IPS-15b (cell line): ENCODE results near the gene CDK12.
"Not testable (repeated sequence)": the region's sequence is repeated elsewhere in the genome, so short reads cannot be mapped to it uniquely, and the experiment has no call there.

Experiments used
- H3K27me3 ChIP-seq: one replicate; pipeline ENCODE4 v1.6.1; 2013; ENCODE audit warnings: low read length; ENCODE audit not compliant: control insufficient read depth, insufficient read depth
- H3K36me3 ChIP-seq: one replicate; pipeline ENCODE4 v1.6.1; 2013; ENCODE audit warnings: low read length; ENCODE audit not compliant: control insufficient read depth, insufficient read depth
- H3K4me1 ChIP-seq: one replicate; pipeline ENCODE4 v1.6.1; 2013; ENCODE audit warnings: mild to moderate bottlenecking, low read length; ENCODE audit not compliant: control insufficient read depth, insufficient read depth
- H3K4me3 ChIP-seq: one replicate; pipeline ENCODE4 v1.5.1; 2013; ENCODE audit warnings: low read depth, low read length
- H3K9ac ChIP-seq: one replicate; pipeline ENCODE4 v1.6.1; 2013; ENCODE audit warnings: low read depth, mild to moderate bottlenecking, low read length
- H3K9me3 ChIP-seq: one replicate; pipeline ENCODE4 v1.6.1; 2013; ENCODE audit warnings: mild to moderate bottlenecking, low read length; ENCODE audit not compliant: control insufficient read depth, insufficient read depth

CDK12 gene

GRCh38 chr17:39513309-39513708, 52.0 kb downstream of the CDK12 start:
- Histone ChIP-seq H3K27me3 (no peaks in the 10 kb centered on the region), H3K9ac (no peak overlapping the region), H3K4me3 (no peak overlapping the region), H3K4me1 (no peaks in the 10 kb centered on the region), H3K9me3 (no peaks in the 10 kb centered on the region), H3K36me3 (peaks cover 14% of the 10 kb centered on the region)

- peaks cover 14% of the 10 kb centered on the region for H3K36me3 ChIP-seq
- no peaks in the 10 kb centered on the region for H3K4me1 ChIP-seq
- no peaks in the 10 kb centered on the region for H3K9me3 ChIP-seq
- H3K9ac ChIP-seq: no peak overlapping the region
- no peaks in the 10 kb centered on the region for H3K27me3 ChIP-seq
- H3K4me3 ChIP-seq: no peak overlapping the region
These were observed 52.6 kb downstream of the CDK12 start for GRCh38 chr17:39513915-39514314.

GRCh38 chr17:39517224-39517623, 55.9 kb downstream of the CDK12 start:
- H3K4me1 ChIP-seq: no peaks in the 10 kb centered on the region
- no peak overlapping the region for H3K4me3 ChIP-seq
- H3K9me3 ChIP-seq: no peaks in the 10 kb centered on the region
- no peaks in the 10 kb centered on the region for H3K27me3 ChIP-seq
- peaks cover 25% of the 10 kb centered on the region for H3K36me3 ChIP-seq
- H3K9ac ChIP-seq: no peak overlapping the region

GRCh38 chr17:39525801-39526506, 64.7 kb downstream of the CDK12 start:
- Histone ChIP-seq H3K27me3 (no peaks in the 10 kb centered on the region), H3K4me1 (no peaks in the 10 kb centered on the region), H3K9ac (no peak overlapping the region), H3K9me3 (no peaks in the 10 kb centered on the region), H3K4me3 (no peak overlapping the region), H3K36me3 (peaks cover 36% of the 10 kb centered on the region)

- peaks cover 30% of the 10 kb centered on the region for H3K36me3 ChIP-seq
- no peak overlapping the region for H3K9ac ChIP-seq
- H3K9me3 ChIP-seq: no peaks in the 10 kb centered on the region
- no peak overlapping the region for H3K4me3 ChIP-seq
- no peaks in the 10 kb centered on the region for H3K4me1 ChIP-seq
- no peaks in the 10 kb centered on the region for H3K27me3 ChIP-seq
These were observed 66.0 kb downstream of the CDK12 start for GRCh38 chr17:39527220-39527813.

- H3K9me3 ChIP-seq: no peaks in the 10 kb centered on the region
- H3K36me3 ChIP-seq: peaks cover 26% of the 10 kb centered on the region
- no peak overlapping the region for H3K9ac ChIP-seq
- H3K4me3 ChIP-seq: no peak overlapping the region
- H3K27me3 ChIP-seq: no peaks in the 10 kb centered on the region
- no peaks in the 10 kb centered on the region for H3K4me1 ChIP-seq
These were observed 68.2 kb downstream of the CDK12 start for GRCh38 chr17:39529455-39529854.

GRCh38 chr17:39530513-39530912, 69.2 kb downstream of the CDK12 start:
- H3K36me3 ChIP-seq: peaks cover 21% of the 10 kb centered on the region
- H3K4me3 ChIP-seq: no peak overlapping the region
- H3K27me3 ChIP-seq: no peaks in the 10 kb centered on the region
- H3K9me3 ChIP-seq: no peaks in the 10 kb centered on the region
- no peak overlapping the region for H3K9ac ChIP-seq
- H3K4me1 ChIP-seq: no peaks in the 10 kb centered on the region

- peaks cover 14% of the 10 kb centered on the region for H3K36me3 ChIP-seq
- H3K9ac ChIP-seq: no peak overlapping the region
- H3K9me3 ChIP-seq: no peaks in the 10 kb centered on the region
- H3K4me1 ChIP-seq: no peaks in the 10 kb centered on the region
- H3K4me3 ChIP-seq: no peak overlapping the region
- H3K27me3 ChIP-seq: no peaks in the 10 kb centered on the region
These were observed 70.0 kb downstream of the CDK12 start for GRCh38 chr17:39531252-39531651.

- H3K4me3 ChIP-seq: no peak overlapping the region
- H3K9me3 ChIP-seq: no peaks in the 10 kb centered on the region
- no peaks in the 10 kb centered on the region for H3K4me1 ChIP-seq
- no peak overlapping the region for H3K9ac ChIP-seq
- no peaks in the 10 kb centered on the region for H3K27me3 ChIP-seq
- peaks cover 7% of the 10 kb centered on the region for H3K36me3 ChIP-seq
These were observed 72.6 kb downstream of the CDK12 start for GRCh38 chr17:39533891-39534290.

- no peak overlapping the region for H3K4me3 ChIP-seq
- H3K36me3 ChIP-seq: peaks cover 7% of the 10 kb centered on the region
These were observed 73.6 kb downstream of the CDK12 start for GRCh38 chr17:39534768-39535405.

GRCh38 chr17:39536468-39536867, 75.2 kb downstream of the CDK12 start:
- Histone ChIP-seq H3K4me1 (no peaks in the 10 kb centered on the region), H3K9ac (no peak overlapping the region), H3K36me3 (peaks cover 2% of the 10 kb centered on the region), H3K9me3 (no peaks in the 10 kb centered on the region), H3K4me3 (no peak overlapping the region), H3K27me3 (no peaks in the 10 kb centered on the region)

More at GRCh38 chr17:39534768-39535405, 73.6 kb downstream of the CDK12 start:
- Histone ChIP-seq H3K27me3 (no peaks in the 10 kb centered on the region), H3K9ac (no peak overlapping the region), H3K9me3 (no peaks in the 10 kb centered on the region), H3K4me1 (no peaks in the 10 kb centered on the region)

- H3K9ac ChIP-seq, H3K27me3 ChIP-seq, H3K4me3 ChIP-seq, H3K36me3 ChIP-seq, H3K9me3 ChIP-seq, H3K4me1 ChIP-seq: not testable (repeated sequence)
These were observed 76.1 kb downstream of the CDK12 start for GRCh38 chr17:39537364-39537763.
